ENCODE results near the gene DCAF17.

The DCAF17 gene, protein sequence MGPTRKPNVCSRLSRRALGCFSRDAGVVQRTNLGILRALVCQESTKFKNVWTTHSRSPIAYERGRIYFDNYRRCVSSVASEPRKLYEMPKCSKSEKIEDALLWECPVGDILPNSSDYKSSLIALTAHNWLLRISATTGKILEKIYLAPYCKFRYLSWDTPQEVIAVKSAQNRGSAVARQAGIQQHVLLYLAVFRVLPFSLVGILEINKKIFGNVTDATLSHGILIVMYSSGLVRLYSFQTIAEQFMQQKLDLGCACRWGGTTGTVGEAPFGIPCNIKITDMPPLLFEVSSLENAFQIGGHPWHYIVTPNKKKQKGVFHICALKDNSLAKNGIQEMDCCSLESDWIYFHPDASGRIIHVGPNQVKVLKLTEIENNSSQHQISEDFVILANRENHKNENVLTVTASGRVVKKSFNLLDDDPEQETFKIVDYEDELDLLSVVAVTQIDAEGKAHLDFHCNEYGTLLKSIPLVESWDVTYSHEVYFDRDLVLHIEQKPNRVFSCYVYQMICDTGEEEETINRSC

GRCh38 chr2:171434013-171434989 lies at the start of gene DCAF17:
Gene DCAF17, plus strand, starts transcription at chr2:171434226. Its CDS starts 352 bp downstream, at chr2:171434578.
- peak; percentile 67 for DNase-seq (ENCODE audit: low read depth)

- DNase-seq (ENCODE audit: low read depth), result no peak
Measured at GRCh38 chr2:171386627-171387026, 47.4 kb upstream of the DCAF17 start.

GRCh38 chr2:171387052-171387451 lies 47.0 kb upstream of the DCAF17 start:
- DNase-seq (ENCODE audit: low read depth), result no peak

- no peak for DNase-seq (ENCODE audit: low read depth)
Measured at GRCh38 chr2:171389325-171389724, 44.7 kb upstream of the DCAF17 start.

- DNase-seq (ENCODE audit: low read depth), result no peak
Measured at GRCh38 chr2:171389780-171390179, 44.2 kb upstream of the DCAF17 start.

GRCh38 chr2:171390941-171391516 lies 43.0 kb upstream of the DCAF17 start:
- no peak for DNase-seq (ENCODE audit: low read depth)

GRCh38 chr2:171391532-171391931 lies 42.5 kb upstream of the DCAF17 start:
- no peak for DNase-seq (ENCODE audit: low read depth)

GRCh38 chr2:171393487-171393886 lies 40.5 kb upstream of the DCAF17 start:
- DNase-seq (ENCODE audit: low read depth), result no peak

DNA sequence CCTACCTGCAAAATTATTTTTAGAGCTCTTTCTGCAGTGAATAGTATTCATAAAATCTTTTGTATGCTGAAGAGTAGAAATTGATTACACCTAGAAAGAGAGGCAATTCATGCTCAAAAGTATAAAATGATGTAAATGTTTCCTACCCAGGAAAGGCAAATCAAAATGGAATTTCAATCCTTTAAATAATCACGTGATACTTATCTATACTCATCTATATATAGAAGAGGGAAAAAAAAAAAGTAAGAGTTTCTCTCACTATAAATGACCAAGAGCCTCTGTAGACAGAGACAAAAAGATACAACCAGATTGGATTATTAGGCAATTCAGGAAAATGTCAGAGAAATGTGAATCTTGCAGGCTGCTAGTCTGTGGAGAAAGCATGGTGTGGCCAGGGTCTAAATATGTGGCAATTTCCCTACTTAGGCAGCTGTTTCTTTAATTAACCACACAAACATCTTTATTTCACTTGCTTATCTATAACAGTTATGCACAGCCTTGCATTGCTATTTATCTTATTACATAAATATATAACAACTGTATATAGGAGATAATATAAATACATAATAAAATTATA lies 39.8 kb upstream of the DCAF17 start:
- no peak for DNase-seq (ENCODE audit: low read depth)

GRCh38 chr2:171399292-171399691 lies 34.7 kb upstream of the DCAF17 start:
- no peak for DNase-seq (ENCODE audit: low read depth)

- no peak for DNase-seq (ENCODE audit: low read depth)
Measured at GRCh38 chr2:171400395-171400794, 33.6 kb upstream of the DCAF17 start.

GRCh38 chr2:171401947-171402346 lies 32.1 kb upstream of the DCAF17 start:
- DNase-seq (ENCODE audit: low read depth), result no peak

- DNase-seq (ENCODE audit: low read depth), result no peak
Measured at GRCh38 chr2:171402906-171403580, 31.0 kb upstream of the DCAF17 start.

- peak; percentile 60 for DNase-seq (ENCODE audit: low read depth)
Measured at GRCh38 chr2:171404261-171404660, 29.8 kb upstream of the DCAF17 start.

- DNase-seq (ENCODE audit: low read depth), result no peak
Measured at GRCh38 chr2:171404719-171405118, 29.3 kb upstream of the DCAF17 start.

DNA sequence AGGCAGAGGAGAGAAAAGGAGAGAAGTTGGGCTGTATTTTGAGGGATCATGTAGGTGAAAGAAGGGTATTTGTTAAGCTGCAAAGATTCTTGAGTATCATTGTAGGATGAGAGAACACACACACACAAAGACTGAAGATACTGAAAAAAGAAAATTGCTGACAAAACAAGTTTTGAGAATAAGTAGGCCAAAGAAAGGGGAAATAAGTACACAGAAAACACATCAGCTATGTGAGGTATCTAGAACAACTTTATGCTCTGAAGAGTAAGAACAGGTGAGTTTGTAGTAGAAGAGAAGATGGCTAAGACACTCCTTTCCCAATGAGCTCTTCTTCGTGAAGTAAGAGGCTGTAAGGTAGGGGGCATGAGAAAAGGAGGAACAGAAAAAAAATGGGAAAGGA lies 28.5 kb upstream of the DCAF17 start:
- DNase-seq (ENCODE audit: low read depth), result no peak

DNA sequence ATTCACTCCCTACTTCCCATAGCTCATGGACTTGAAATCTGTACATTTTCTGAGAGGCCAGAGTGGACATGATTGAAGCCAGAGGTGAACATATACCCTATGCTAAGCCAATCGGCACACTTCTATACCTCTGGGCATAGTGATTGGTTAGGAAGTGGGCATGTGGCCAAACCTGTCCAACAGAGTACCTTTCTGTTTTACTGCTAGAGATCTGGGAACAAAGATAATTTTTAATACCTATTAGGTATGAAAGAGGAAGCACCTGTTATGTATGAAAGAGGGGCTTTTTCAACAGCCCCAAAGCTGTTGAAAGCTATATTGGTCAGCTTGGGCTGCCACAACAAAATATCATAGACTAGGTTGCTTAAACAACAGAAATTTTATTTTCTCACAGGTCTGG lies 28.0 kb upstream of the DCAF17 start:
- no peak for DNase-seq (ENCODE audit: low read depth)

- DNase-seq (ENCODE audit: low read depth), result no peak
Measured at GRCh38 chr2:171407030-171407675, 26.9 kb upstream of the DCAF17 start.

DNA sequence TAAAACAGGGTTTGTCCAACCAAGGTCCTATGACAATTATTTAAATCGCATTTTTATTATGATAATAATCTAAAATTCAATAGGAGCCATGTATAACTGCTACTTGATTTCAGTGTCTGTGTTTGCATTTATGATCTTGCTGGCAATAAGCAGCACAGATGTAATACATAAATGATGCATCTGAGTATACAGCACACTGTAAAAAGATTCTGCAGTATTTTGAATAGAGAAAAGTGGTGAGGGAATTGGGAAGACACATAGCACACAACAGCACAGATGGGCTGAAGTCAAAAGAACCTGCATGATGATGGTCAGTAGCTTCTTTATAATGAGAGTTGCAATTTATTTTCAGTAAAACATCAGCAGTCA lies 26.4 kb upstream of the DCAF17 start:
- no peak for DNase-seq (ENCODE audit: low read depth)

DNA sequence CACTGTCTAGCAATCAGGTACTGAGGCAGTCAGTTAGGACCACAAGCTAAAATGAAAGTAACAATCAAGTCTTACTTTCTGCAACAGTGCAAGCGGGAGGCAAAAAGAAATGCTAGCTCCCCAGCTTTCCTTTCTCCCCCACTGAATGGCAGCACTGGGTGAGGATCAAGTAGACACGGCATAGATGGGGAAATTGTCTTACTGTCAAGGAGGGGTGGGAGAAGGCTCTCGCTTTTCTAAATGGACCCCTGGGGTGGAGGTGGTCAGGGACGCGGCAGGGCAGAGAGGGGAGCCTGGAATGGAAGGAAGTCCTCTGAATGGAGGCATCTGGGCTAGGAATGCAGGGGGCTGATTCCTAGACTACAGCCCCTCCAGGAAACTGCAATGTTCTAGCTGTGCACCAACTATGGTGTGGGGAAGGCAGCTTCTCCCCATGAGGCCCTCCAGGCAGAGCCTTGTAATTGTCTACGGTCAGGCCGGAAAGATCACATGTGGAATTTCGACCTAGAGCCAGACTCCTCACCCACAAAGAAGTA lies 24.5 kb upstream of the DCAF17 start:
- no peak for DNase-seq (ENCODE audit: low read depth)

- no peak for DNase-seq (ENCODE audit: low read depth)
Measured at GRCh38 chr2:171410101-171410500, 23.9 kb upstream of the DCAF17 start.
